ENCODE results near the gene RBM44.

The RBM44 gene

DNA sequence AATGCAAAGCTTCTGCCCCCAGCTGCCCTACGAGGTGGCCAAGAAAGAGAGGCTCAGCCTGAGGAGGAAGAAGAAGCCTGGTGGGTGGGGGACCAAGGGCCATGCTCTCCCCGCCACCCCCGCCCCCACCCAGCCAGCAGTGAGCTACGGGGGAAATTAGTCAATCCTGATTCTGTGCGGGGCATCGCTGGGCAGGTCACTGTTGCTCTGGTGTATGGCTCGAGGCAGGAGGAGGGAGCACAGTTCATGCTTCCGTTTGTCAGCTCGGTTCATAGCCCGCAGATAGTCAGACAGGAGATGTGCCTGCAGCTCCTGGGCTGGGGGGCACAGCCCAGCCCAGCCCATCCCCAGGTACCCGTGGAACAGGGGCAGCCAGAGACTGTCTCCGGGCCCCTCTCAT is 78.0 kb downstream of the RBM44 start:
- Histone ChIP-seq H3K4me3 (ENCODE audit: low read length) (no peak overlapping the region), H3K4me2 (ENCODE audit: low read depth, low read length) (no peak overlapping the region), H3K27me3 (replicated peaks; ENCODE audit: insufficient read depth, low read length) (no peaks in the 10 kb centered on the region), H3K4me1 (ENCODE audit: low read length) (no peaks in the 10 kb centered on the region), H3F3A (ENCODE audit: insufficient read depth, low read length) (no peaks in the 10 kb centered on the region), H3K27ac (ENCODE audit: low read length) (no peak overlapping the region), H4K20me1 (ENCODE audit: insufficient read depth, low read length) (no peaks in the 10 kb centered on the region), H3K9me2 (replicated peaks; ENCODE audit: insufficient read depth, low read length) (no peaks in the 10 kb centered on the region), H3K9ac (ENCODE audit: low read length) (no peak overlapping the region), H3K79me2 (ENCODE audit: low read length) (no peaks in the 10 kb centered on the region), H3K9me3 (replicated peaks; ENCODE audit: insufficient read depth, low read length) (no peaks in the 10 kb centered on the region), H3K36me3 (replicated peaks; ENCODE audit: insufficient read depth, low read length) (no peaks in the 10 kb centered on the region), H2AFZ (ENCODE audit: low read length) (no peak overlapping the region)
- DNase-seq = no peak
- TF ChIP-seq EZH2phosphoT487 (IDR thresholded peaks at IDR 0.05; ENCODE audit: low read length) = no peak

DNA sequence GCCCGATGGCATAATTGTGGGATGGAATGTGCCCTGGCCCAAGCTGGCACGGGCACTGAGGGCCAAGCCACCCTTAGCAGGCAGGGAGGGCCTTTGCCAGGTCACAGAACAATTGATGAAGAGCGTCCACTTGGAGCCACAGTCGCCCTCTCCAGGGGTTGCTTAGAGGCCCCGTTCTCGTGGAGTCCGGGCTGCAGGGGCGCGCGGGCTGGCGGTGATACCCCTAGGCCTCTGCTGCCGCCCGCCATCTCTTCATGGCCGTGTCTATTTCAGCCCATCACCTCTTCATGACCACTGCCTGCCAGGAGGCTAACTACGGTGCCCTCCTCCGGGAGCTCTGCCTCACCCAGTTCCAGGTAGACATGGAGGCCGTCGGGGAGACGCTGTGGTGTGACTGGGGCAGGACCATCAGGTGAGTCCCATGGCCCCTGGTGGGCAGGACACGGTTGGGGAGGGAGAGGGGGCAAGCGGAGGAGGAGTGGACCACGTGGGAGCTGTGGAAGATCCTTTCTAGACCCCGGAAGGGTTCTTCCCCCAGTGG is 78.4 kb downstream of the RBM44 start:
- Histone ChIP-seq H3K9me2 (replicated peaks; ENCODE audit: insufficient read depth, low read length) (no peaks in the 10 kb centered on the region), H3K27me3 (replicated peaks; ENCODE audit: insufficient read depth, low read length) (no peaks in the 10 kb centered on the region), H3K36me3 (replicated peaks; ENCODE audit: insufficient read depth, low read length) (no peaks in the 10 kb centered on the region), H3K79me2 (ENCODE audit: low read length) (no peaks in the 10 kb centered on the region), H2AFZ (ENCODE audit: low read length) (no peak overlapping the region), H3F3A (ENCODE audit: insufficient read depth, low read length) (no peaks in the 10 kb centered on the region), H3K4me3 (ENCODE audit: low read length) (no peak overlapping the region), H3K9ac (ENCODE audit: low read length) (no peak overlapping the region), H4K20me1 (ENCODE audit: insufficient read depth, low read length) (no peaks in the 10 kb centered on the region), H3K4me1 (ENCODE audit: low read length) (no peaks in the 10 kb centered on the region), H3K27ac (ENCODE audit: low read length) (no peak overlapping the region), H3K4me2 (ENCODE audit: low read depth, low read length) (no peak overlapping the region), H3K9me3 (replicated peaks; ENCODE audit: insufficient read depth, low read length) (no peaks in the 10 kb centered on the region)
- no peak for DNase-seq
- TF ChIP-seq EZH2 (optimal IDR thresholded peaks at IDR 0.05; ENCODE audit: low read depth, low read length) = no peak
- TF ChIP-seq, protein P1, sequence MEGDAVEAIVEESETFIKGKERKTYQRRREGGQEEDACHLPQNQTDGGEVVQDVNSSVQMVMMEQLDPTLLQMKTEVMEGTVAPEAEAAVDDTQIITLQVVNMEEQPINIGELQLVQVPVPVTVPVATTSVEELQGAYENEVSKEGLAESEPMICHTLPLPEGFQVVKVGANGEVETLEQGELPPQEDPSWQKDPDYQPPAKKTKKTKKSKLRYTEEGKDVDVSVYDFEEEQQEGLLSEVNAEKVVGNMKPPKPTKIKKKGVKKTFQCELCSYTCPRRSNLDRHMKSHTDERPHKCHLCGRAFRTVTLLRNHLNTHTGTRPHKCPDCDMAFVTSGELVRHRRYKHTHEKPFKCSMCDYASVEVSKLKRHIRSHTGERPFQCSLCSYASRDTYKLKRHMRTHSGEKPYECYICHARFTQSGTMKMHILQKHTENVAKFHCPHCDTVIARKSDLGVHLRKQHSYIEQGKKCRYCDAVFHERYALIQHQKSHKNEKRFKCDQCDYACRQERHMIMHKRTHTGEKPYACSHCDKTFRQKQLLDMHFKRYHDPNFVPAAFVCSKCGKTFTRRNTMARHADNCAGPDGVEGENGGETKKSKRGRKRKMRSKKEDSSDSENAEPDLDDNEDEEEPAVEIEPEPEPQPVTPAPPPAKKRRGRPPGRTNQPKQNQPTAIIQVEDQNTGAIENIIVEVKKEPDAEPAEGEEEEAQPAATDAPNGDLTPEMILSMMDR (IDR thresholded peaks at IDR 0.05; ENCODE audit: low read length) = no peak

DNA sequence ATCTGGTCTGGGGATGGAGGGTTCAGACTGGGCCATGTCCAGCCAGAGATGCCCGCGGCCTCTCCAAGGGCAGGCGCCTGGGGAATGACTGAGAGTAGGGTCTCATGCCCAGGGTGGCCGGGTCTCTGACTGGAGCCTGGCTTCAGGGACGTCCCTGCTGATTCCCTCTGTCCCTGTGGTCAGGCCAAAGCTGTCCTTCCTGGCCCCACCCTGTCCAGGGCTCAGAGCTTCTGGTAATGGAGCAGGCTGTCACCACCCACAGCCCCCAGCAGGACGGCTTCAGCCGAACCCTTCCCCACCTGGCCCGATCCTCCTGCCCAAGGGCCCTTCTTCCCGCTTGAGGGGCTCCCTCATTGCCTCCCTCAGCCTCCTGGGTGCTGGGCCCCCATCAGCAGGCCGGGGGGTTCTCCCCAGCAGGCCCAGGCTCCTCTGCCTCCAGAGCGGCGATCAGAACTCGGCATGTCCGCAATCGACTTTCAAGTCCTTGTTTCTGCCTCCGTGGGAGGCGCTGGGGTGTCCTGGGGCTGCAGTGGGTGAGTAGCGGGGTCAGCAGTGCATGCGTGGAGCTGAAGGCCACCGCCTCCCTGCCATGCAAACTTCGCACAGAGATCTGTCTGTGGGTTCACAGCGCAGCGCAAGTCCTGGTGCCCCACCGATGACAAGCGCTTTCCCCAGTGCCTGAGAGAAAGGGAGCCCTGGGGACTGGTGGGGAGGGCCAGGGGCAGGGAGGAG is 79.2 kb downstream of the RBM44 start:
- H3K9me2 ChIP-seq (replicated peaks; ENCODE audit: insufficient read depth, low read length) = no peaks in the 10 kb centered on the region
- no peaks in the 10 kb centered on the region for H3K79me2 ChIP-seq (ENCODE audit: low read length)
- H3K4me3 ChIP-seq (ENCODE audit: low read length) = no peak overlapping the region
- H3K9ac ChIP-seq (ENCODE audit: low read length) = no peak overlapping the region
- H3F3A ChIP-seq (ENCODE audit: insufficient read depth, low read length) = no peaks in the 10 kb centered on the region
- no peak overlapping the region for H2AFZ ChIP-seq (ENCODE audit: low read length)
- no peaks in the 10 kb centered on the region for H3K9me3 ChIP-seq (replicated peaks; ENCODE audit: insufficient read depth, low read length)
- no peaks in the 10 kb centered on the region for H3K27me3 ChIP-seq (replicated peaks; ENCODE audit: insufficient read depth, low read length)
- H4K20me1 ChIP-seq (ENCODE audit: insufficient read depth, low read length) = no peaks in the 10 kb centered on the region
- no peak overlapping the region for H3K4me2 ChIP-seq (ENCODE audit: low read depth, low read length)
- no peak for DNase-seq
- no peak overlapping the region for H3K27ac ChIP-seq (ENCODE audit: low read length)
- no peaks in the 10 kb centered on the region for H3K36me3 ChIP-seq (replicated peaks; ENCODE audit: insufficient read depth, low read length)
- TF ChIP-seq EZH2phosphoT487 (IDR thresholded peaks at IDR 0.05; ENCODE audit: low read length) = no peak
- TF ChIP-seq, protein P1 (IDR thresholded peaks at IDR 0.05; ENCODE audit: low read length) = no peak
- TF ChIP-seq EZH2 (optimal IDR thresholded peaks at IDR 0.05; ENCODE audit: low read depth, low read length) = no peak
- no peaks in the 10 kb centered on the region for H3K4me1 ChIP-seq (ENCODE audit: low read length)

All from MM.1S (cell line).